Measurements from ENCODE around the gene TRIM63.

TRIM63 gene

DNA sequence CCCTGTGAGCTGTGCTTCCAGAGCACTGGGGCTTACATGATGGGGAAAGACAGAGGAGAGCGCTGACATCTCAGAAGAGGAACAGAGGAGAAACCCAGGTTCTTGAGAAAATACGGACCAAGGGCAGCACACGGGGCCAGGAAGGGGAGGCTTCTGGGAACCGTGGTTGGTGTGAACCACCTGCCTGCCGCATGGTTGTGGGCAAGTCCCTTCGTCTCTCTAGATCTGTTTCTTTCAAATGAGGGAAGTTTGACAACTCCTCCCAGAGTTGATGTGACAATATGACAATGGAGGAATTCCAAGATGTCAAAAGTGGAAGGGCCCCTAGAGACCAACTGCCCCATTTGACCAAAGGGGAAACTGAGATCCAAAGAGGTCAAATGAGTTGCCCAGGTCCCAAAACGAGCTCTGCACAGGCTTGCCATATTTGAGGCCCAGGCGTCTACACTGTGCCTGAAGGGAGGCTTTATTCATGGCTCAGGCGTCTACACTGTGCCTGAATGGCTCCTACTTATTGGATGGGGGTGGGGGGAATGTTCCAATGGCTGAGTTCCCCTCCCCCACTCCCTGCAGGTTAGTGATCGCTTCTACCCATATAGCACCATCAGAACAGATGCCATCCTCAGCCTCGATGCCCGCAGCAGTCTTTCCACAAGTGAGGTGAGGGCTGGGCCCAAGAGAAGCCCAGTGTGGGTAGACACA, 34.6 kb downstream of the TRIM63 start:
- DNase-seq = no peak

DNA sequence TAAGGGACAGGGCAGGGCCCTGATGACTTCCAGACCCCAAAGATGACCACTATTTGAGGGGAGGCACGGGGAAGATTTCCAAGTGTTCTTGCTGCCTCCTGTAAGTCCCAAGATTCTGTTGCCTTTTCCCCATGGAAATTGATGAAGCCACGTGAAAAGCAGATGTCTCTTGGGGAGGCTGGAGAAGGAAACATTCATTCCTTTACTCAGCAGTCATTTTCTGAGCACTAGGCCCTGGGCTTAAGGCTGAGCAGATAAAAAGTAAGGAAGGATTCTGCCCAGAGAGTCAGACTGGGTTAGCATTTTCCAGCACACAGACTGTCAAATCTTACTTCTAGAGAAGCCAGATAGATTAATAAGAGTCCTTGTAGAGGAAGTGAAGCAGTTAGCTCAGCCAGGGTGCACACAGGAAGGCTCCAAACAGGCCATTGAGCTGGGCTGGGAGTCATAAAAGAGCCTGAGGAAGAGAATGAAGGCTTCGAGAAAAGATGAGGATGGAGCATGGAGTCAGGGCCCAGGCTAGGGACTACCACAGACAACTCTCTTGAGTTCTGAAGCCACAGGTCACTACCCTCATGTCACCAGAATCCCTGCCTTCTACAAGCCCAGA, 35.7 kb downstream of the TRIM63 start:
- no peak for DNase-seq

DNA sequence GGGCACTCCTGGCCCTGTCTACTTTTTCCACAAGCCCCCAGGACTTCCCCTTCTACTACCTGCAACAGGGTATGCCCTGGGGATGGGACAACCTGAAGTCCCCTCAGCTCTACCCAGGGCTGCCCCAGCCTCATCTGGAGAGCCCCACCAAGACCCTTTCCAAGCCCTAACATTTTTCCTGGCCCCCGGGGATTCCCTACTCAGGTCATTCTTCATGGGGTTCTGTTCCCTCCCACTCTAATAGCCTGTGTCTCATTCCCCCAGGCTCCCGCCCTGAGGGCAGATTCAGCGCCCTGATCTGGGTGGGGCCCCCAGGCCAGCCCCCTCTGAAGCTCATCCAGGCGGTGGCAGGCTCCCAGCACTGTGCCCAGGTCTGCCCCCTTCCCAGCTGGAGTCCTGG, 36.2 kb downstream of the TRIM63 start:
- no peak for DNase-seq

DNA sequence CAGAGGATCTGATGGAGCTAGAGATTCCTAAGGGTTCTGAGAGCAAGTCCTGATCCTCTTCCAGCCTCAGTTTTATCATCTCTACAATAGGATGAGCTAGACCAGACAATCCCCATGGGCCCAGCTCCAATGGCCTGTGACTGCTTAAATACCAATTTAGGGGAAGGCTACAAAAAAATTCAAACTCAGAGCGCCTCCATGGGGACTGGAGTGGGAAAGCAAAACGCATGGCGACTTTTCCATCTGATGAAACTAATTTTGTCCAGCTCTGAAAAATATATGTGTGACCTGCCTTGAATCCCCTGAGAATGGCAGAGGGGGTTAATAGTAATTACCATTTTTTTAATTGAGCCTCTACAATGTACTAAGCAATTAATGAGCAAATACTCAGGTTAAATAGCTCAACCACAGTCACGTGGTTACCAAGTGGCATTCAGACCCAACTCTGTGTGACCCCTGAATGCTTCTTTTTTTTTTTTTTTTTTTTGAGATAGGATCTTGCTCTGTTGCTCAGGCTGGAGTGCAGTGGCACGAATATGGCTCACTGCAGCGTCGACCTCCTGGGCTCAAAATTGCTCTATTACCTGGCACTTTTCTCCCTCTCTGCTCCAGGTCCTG, 37.5 kb downstream of the TRIM63 start:
- peak; percentile 44 to 56 for DNase-seq

DNA sequence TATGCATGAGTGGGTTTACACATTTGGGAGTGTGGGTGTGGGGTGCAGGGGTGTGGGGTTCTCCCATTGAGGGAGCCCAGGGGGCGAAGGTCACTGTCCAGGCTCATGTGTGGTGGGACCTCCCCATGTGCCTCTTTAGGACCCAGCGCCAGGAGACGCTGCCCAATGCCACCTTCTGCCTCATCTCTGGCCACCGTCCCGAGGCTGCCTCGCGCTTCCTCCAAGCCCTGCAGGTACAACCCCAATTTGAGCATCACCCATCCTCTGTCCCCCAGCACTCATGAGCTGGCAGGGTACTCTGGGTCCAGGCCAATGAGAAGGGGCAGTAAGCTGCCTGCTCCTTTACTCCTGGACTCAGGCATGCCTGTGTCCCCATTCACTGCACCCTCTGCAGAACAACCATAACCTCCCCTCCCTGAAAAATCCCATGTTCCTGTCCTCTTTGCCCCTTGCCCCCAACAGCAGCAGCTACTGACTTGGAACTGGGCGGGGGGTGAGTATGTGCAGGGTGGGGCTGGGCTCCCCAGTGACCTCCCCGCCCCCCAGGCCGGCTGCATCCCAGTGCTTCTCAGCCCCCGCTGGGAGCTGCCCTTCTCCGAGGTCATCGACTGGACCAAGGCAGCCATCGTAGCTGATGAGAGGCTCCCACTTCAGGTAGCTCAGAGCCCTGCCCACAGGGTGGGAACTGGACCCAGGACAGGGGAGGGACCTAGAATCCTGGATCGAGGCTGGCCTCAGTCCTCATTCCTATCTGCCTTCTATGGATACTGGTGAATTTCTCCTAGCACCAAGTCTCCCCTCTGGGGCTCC, 38.2 kb downstream of the TRIM63 start:
- DNase-seq = no peak

DNA sequence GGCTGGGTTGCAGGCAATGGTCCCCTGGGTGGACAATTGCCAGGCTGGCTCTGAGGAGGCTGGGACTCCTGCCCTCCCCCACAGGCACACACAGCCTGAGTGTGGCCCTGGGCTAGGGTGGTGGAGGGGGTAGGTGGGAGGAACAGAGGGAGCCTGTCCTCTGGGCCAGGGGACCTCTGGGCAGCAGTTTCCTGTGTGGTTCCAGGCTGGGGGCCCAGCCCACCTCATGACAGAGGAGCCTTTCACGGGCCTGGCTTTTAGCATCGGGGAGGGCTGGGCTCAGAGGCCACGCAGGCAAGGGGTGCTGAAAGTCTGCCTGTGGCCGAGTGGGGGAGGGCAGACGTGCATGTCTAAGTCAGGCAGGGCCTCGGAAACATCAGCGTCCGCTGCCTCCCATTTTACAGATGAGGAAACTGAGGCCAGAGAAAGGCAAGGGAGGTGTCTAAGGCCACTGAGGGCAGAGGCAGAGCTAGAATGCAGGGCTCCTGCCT, 38.9 kb downstream of the TRIM63 start:
- DNase-seq = peak; percentile 5 to 16

DNA sequence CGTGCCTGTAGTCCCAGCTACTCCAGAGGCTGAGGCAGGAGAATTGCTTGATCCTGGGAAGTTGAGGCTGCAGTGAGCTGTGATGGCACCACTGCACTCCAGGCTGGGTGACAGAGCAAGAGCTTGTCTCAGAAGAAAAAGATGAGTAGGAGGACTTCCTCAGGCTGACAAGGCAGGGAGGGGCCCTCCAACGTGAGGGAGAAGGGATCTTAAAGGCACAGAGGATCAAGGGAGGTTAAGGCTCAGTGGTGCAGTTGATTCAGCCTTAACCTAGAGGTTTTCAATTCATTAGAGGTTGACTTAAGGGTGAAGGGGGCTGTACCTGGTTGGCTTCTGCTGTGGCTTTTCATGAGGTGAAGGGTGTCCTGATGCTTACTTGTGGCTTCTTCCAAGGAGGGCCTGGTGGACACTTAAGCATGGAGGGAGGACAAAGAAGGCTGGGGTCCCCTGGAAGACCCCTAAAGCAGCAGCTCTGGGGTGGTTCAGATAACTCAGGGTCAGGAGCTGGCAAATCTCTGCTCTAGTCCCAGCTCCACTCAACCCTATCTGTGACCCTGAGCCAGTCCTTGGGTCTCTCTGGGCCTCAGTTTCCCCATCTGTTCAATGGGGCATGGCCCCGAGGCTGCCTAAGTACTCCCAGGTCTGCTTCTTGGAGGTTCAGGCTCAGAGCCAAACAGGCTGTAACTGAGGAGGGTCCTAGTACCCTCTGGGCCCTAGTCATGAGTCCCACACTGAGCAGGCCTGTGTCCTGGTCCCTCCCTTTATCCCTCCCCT, 39.5 kb downstream of the TRIM63 start:
- peak; percentile 69 to 78 for DNase-seq

DNA sequence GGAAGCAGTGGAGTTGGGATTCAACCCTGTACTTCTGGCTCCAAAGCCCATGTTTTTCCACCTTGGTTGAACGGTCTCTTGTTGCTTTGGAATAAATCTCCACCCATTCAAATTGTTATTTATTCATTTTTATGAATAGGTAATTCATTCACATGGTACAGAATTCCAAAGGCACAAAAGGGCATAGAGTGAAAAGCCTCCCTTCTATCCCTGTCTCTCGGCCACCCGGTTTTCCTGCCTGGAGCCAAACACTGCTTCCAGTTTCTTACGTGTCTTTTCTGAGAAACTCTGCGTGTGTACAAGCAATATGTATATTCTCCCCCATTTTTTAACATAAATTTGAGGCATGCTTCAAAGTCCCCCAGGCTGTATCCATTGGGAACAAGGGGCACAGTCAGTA, 41.9 kb downstream of the TRIM63 start:
- DNase-seq = no peak

DNA sequence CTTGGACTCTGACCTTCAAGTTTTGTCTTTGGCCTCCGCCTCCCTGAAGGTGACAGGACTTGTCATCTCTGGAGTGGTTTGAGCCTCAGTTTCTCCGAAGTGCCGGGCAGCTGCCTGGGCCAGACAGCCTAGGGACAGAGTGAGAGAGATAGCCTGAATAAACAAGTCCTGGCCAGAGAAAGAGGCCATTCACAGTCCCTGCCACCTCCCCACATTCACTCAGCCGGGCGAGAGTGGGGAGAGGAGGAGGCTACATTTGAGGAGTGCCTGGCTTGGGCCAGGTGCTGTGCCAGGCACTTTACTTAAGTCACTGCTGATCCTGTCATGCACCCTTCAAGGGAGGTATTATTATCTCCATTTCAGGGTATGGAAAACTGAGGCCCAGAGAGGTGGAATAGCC, 42.4 kb downstream of the TRIM63 start:
- DNase-seq = no peak

DNA sequence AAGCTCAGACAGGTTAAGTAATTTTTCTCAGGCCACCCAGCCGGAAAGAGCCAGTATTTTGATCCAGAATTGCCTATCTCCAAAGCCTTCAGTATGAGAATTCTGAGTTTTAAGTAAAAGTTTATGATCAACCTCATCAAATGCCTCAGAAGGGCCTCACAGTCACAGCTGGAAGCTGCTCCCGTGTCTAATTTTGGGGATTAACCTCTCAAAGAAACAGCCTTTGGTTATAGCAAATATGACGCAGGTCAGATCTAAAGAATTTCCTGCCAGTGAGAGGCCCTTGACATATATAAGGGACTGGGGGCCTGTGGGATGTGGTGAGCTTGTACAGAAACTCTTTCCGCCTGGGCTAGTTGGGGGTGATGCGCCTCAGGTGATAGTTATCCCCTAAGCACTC, 43.6 kb downstream of the TRIM63 start:
- DNase-seq = no peak

DNA sequence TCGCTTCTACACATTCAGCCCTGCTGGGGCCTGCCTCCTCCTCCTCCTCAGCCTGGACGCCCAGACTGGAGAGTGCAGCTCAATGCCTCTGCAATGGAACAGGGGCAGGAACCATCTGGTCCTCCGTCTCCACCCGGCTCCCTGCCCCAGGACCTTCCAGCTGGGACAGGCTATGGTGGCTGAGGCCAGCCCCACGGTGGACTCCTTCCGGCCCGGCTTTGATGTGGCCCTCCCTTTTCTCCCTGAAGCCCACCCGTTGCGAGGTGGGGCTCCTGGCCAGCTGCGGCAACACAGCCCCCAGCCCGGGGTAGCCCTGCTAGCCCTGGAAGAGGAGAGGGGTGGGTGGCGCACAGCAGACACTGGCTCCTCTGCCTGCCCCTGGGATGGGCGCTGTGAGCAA, 44.4 kb downstream of the TRIM63 start:
- no peak for DNase-seq

DNA sequence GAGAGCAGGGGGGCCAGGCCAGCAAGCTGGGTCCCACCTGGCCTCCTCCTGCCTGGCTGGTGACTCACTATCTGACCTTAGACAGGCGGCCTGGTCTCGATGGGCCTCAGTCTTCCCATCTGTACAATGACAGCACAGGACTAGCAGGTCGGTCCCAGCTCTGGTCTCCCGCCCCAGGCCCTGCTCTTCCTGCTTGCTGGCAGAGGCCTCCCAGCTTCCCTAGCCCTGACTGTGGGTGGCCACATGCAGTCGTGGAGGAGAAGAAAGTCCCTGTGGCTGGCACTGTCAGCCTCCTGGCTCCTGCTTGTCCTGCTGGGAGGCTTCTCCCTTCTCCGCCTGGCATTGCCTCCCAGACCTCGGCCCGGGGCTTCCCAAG, 45.0 kb downstream of the TRIM63 start:
- no peak for DNase-seq

DNA sequence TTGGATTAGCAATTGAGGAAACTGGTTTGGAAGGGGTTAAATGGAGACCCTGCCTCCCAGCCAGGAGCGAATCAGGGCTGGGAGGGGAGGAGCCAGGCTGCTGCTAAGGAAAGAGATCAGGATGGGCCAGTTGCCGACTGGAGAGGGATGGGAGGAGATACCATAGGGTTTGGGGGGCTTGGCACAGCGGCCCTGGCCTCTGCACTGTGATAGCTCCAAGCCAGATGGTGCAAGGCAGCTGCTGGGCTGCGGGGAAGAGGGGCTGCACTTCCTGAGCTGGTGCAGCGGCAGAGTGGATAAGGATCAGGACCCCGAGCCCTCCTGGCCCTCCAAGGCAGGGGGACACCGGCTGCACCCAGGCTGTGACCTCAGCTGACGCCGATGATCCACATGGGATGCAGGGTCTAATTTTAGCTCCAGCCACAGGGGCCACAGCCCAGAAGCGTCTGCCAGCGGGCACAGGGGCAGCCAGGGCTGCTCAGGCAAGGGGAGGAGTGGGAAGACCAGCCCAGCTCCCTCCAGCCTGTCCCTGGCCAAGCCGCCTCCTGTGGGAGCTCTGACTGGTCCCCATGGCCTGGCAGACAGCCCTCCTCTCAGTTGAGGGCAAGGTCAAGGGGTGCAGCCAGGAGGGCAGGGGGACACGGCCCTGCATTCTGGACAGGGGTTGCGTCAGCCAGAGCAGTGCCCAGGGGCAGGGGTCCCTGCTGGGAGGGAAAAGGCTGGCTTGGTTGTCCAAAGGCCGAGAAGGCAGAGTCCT, 45.6 kb downstream of the TRIM63 start, which contains the start of gene EXTL1:
Gene EXTL1 (plus strand): TSS at position 129 of the 757 bp plus-strand sequence. CDS start 872 bp downstream, outside the sequence.
- peak; percentile 11 to 26 for DNase-seq

DNA sequence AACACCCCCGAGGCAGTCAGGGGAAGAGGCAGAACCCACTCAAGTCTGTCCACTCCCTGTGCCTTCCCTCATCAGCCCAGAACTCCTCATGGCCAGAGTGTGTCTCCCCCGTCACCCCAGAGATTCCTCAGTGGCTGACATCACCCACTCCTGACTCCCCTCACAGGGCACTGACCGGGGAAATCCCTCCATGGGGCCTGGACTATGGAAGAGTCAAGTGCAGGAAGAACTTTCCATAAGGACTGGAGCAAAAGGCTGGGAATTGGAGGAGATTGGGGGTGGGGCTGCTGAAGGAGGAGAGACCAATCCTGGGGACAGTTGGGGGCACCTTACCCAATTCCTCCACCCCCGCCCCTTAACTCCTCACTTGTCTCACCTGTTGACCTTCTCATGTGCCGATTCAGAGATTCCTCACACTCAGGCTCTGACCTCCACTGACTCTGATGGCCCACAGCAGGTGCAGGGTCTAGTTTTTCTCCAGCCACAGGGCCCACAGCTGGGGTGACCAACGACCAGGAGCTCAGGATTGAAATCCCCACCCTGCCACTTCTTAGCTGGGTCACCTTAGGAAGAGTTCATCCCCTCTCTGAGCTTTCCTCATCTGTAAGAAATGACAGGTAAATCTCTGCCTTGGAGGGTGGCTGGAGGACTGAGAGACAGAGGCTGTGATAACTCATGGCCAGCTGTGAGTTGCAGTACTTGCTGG, 46.3 kb downstream of the TRIM63 start:
- no peak for DNase-seq

DNA sequence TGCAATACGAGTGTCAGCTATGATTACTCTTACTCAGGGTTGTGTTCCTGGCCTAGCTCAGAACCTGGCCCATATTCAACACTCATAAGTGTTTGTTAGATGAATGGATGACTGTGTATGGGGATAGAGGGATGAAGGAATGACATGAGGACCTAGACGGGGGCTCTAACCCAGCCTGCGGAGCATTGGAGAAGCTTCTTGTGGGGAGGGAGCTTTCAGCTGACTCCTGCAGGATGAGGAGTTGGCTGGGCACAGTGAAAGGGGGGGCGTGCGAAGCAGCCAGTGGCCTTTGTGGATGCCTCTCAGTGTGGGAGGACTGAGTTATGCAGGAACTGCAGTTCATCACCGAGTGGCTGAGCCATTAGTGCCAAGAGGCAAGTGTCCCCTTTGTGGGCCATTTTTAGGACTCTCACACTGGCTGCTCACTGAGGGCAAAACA, 47.1 kb downstream of the TRIM63 start:
- no peak for DNase-seq

DNA sequence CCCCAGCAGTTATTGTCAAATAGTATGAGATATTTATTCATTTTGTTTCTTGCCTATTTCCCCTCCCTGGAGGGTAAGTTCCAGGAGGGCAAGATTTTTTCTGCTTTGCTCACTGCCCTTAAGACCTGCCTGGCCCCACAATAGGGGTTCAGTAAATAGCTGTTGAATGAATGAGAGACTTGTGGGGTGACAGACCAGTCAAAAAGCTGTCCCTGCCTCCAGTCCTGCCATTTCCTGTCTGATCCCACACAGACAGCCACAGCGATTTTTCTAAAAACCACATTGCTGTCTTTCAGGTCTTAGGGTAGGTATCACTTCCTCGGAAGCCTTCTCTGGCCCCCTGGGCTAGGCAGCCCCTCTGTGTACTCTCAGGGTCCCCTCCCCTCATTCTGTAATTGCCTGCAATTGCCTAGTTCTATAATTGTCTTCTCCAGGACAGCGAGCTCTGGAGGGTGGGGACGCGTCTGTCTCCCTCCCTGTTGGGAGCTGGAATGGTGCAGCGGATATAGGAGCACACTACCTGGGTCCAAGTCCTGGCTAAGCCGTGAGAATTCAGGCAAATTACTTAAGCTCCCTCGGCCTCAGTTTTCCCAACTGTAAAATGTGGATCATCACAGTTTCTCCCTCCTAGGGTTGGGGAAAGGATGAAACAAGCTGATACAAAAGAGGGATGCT, 47.7 kb downstream of the TRIM63 start:
- DNase-seq = peak; percentile 26 to 36

DNA sequence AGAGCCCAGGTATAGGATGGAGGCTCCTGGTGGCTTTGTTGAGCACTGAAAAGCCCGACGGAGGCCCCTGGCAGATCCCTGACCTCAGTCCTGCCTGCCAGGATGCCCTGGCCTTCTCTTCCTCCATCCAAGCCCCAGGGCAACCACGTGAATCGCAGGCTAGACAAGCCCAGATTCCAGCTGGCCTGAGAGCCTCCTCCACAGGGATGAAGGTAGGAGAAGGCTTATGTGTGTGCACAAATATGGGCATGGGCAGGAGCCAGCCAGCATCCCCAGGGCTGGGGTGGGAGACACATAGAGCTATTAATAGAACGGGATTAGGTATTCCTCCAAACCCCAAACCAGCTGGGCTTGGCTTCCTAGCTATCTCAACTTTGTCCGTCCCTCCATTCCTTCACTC, 49.8 kb downstream of the TRIM63 start:
- DNase-seq = no peak

DNA sequence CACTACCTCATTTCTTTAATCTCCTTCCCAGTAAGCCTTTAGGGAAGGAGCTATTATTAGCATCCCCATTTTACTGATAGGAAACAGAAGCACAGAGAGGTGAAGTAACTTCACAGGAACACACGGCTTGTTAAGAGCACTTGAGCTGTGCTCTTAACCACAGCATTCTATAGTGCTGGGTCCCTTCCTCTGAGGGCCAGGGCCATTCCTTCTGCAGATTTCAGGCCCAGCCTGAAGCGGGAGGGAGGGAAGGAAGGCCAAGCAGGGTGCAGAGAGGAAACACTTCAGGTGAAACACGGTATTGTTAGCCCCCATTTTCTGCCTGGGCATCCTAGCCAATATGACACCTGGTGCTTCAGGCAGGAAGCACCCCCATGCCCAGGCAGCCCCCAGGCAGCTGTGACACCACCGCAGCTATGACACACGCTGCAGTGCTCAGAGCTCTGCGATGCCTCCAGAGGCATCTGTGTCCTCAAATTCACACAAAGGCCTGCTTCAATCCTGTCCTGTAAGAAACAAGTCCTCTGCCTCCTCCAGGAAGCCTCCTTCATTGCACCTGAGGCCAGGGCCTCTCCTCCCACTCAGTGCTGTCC, 50.4 kb downstream of the TRIM63 start:
- peak; percentile 89 for DNase-seq

DNA sequence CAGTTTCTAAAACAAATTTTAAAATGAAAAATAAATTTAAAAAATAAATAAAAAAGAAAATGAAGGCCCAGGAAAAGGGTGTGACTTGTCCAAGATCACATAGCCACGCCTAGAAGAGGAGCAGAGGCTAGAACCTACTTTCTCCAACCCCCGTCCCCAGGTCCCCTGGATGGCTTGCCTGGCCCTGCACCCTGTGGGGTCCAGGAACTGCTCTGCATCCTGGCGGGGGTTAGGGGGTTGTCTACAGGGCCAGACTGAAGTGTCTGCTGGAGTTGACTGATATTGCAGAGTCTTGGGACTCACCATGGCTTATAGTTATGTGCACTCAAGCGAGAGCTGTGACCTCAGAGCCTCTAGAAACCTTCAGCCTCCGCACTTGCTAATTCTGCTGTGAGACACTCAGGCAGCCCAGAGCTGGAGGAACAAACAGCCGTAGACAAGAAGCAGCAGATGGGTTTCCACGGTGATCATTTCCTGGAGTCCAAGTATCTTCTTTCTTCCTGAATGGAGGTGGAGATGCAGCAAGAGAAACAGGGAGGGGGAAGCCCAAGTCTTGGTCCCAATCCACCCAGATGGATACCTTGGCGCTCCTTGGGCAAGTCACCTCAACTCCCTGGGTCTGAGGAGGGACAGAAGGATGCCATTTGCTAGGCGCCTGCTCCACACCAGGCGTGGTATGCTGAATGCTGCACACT, 51.0 kb downstream of the TRIM63 start:
- DNase-seq = peak; percentile 65 to 79

Measured in Kasumi-1 (cell line).